Neuronal stem cell (in vitro differentiated cells): ENCODE measurements around the gene DAPK1.
A peak's percentile ranks its signal among the peaks of the same experiment; 100 is the strongest.

Experiments used
- DNase-seq: peaks from one replicate; pipeline ENCODE4 v3.0.0-alpha.2; 2013; ENCODE audit warnings: low spot score
- H2AFZ ChIP-seq: one replicate; pipeline ENCODE4 v1.6.1; 2013; ENCODE audit warnings: mild to moderate bottlenecking, low read length, inconsistent platforms
- H2AK5ac ChIP-seq: 2 replicates; pipeline ENCODE4 v1.6.1; 2013; ENCODE audit warnings: low read depth, mild to moderate bottlenecking, inconsistent platforms, low read length, moderate library complexity, mixed read lengths
- H2BK120ac ChIP-seq: 2 replicates; pipeline ENCODE4 v1.6.1; 2013; ENCODE audit warnings: low read depth, mild to moderate bottlenecking, inconsistent platforms, low read length, moderate library complexity, mixed read lengths
- H2BK12ac ChIP-seq: one replicate; pipeline ENCODE4 v1.6.1; 2013; ENCODE audit warnings: low read length, inconsistent platforms
- H2BK15ac ChIP-seq: 2 replicates; pipeline ENCODE4 v1.6.1; 2013; ENCODE audit warnings: mild to moderate bottlenecking, low read length, inconsistent platforms, mixed read lengths
- H2BK5ac ChIP-seq: one replicate; pipeline ENCODE4 v1.6.1; 2013; ENCODE audit warnings: inconsistent platforms, mild to moderate bottlenecking, low read length, moderate library complexity
- H3K14ac ChIP-seq: one replicate; pipeline ENCODE4 v1.6.1; 2013; ENCODE audit warnings: low read length, inconsistent platforms
- H3K18ac ChIP-seq: 2 replicates; pipeline ENCODE4 v1.6.1; 2013; ENCODE audit warnings: low read length, inconsistent platforms
- H3K23ac ChIP-seq: 2 replicates; pipeline ENCODE4 v1.6.1; 2013; ENCODE audit warnings: low read depth, mild to moderate bottlenecking, mixed read lengths, low read length, inconsistent platforms; ENCODE audit not compliant: poor library complexity
- H3K27ac ChIP-seq: replicated peaks from 3 replicates; pipeline ENCODE4 v1.5.1; 2013; ENCODE audit warnings: low read length, inconsistent platforms
- H3K27me3 ChIP-seq, 3 experiments: 2 replicates each; pipeline ENCODE4 v1.6.1; 2013; ENCODE audit warnings: low read length in 3 of 3, mild to moderate bottlenecking in 2 of 3, inconsistent platforms in 1 of 3, low read depth in 1 of 3, mixed read lengths in 1 of 3, moderate library complexity in 1 of 3; ENCODE audit not compliant: control insufficient read depth in 3 of 3, insufficient read depth in 3 of 3
- H3K36me3 ChIP-seq, 2 donors: replicated peaks in 1 of 2; 2 replicates each; pipeline ENCODE4 v1.6.1; 2013; ENCODE audit warnings: low read length in 2 of 2; ENCODE audit not compliant: control insufficient read depth in 2 of 2, insufficient read depth in 2 of 2
- H3K4ac ChIP-seq: 2 replicates; pipeline ENCODE4 v1.6.1; 2013; ENCODE audit warnings: inconsistent platforms, mild to moderate bottlenecking, low read length, moderate library complexity
- H3K4me1 ChIP-seq, 2 donors: 1 replicate in 1 of 2; 2 replicates in 1 of 2; pipeline ENCODE4 v1.6.1; 2013; ENCODE audit warnings: low read length in 2 of 2, low read depth in 1 of 2; ENCODE audit not compliant: control insufficient read depth in 2 of 2, insufficient read depth in 1 of 2
- H3K4me2 ChIP-seq: one replicate; pipeline ENCODE4 v1.6.1; 2013; ENCODE audit warnings: mild to moderate bottlenecking, low read length, inconsistent platforms; ENCODE audit not compliant: insufficient read depth, poor library complexity, severe bottlenecking
- H3K4me3 ChIP-seq, 2 donors: 2 replicates each; pipeline ENCODE4 v1.5.1; 2013; ENCODE audit warnings: low read length in 2 of 2, mild to moderate bottlenecking in 2 of 2, inconsistent platforms in 1 of 2, moderate library complexity in 1 of 2
- H3K79me1 ChIP-seq: one replicate; pipeline ENCODE4 v1.6.1; 2013; ENCODE audit warnings: low read depth, mild to moderate bottlenecking, inconsistent platforms, low read length, moderate library complexity
- H3K9ac ChIP-seq: one replicate; pipeline ENCODE4 v1.6.1; 2013; ENCODE audit warnings: mild to moderate bottlenecking, low read depth, low read length, inconsistent platforms; ENCODE audit not compliant: poor library complexity
- H3K9me3 ChIP-seq, 2 donors: replicated peaks in 1 of 2; 2 replicates each; pipeline versions ENCODE3 to v1.6.1; 2013; ENCODE audit warnings: low read length in 2 of 2, mild to moderate bottlenecking in 2 of 2, inconsistent platforms in 1 of 2, low read depth in 1 of 2, mixed read lengths in 1 of 2, moderate library complexity in 1 of 2; ENCODE audit not compliant: control insufficient read depth in 2 of 2, insufficient read depth in 1 of 2
- H4K8ac ChIP-seq: one replicate; pipeline ENCODE4 v1.6.1; 2013; ENCODE audit warnings: low read depth, mild to moderate bottlenecking, inconsistent platforms, low read length, moderate library complexity
- H4K91ac ChIP-seq: one replicate; pipeline ENCODE4 v1.6.1; 2013; ENCODE audit warnings: low read length, low read depth, mild to moderate bottlenecking, inconsistent platforms; ENCODE audit not compliant: poor library complexity
- WGBS, 2 donors: extraction: QIAGEN DNeasy Blood & Tissue Kit; methylation state at CpG; one replicate each; pipeline ENCODE4 v1.1.7; 2013; ENCODE audit warnings: missing lambda C conversion rate in 2 of 2, mixed read lengths in 1 of 2; ENCODE audit not compliant: insufficient read length in 2 of 2, insufficient replicate concordance in 1 of 2; ENCODE audit errors: extremely low coverage in 2 of 2; 5-methylcytosine and 5-hydroxymethylcytosine counted together

DAPK1 gene

DNA sequence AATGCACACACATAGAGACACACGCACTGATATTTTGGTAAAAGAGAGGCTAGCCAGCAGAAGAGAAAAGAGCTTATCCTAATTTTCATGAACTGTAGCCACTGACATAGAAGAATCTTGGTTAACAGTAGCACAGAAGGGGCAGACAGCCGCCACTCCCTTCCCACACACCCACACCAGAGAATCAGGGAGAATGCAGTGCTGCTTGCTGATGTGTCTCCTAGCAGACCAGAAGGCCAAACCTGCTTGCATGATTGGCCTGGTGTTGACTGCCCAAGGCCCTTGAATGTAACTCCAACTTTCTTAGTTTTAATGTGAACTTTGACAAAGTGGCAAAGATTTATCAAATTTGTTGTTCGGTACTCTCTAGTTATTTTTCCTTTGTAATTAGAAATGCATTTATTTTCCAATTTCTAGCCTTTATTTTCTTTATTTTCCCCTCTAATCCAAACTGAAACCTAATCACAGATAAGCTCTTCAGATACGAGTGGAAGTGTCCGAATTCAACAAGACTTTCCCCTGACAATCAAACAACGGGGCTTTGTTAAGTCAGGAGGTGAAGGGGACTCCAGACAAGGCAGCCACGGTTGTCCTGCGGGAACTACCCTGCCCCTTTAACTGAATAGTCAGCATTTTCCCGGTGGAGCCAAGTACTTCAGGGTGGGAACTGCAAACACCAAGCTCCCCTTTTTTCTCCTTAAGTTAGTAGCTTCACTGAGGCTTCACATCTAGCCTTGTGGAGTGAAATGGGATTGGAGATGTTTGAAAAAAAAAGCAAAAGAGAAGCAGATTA lies 146.3 kb downstream of the DAPK1 start:
- no peak overlapping the region for H3K23ac ChIP-seq
- no peak overlapping the region for H2BK12ac ChIP-seq
- no peaks in the 10 kb centered on the region for H3K9me3 ChIP-seq
- H3K27ac ChIP-seq, result peak overlapping the region; percentile 39
- peaks cover 2% of the 10 kb centered on the region for H3K79me1 ChIP-seq
- H3K4me1 ChIP-seq, result peaks cover 0 to 5% of the 10 kb centered on the region in 2 donors
- H3K36me3 ChIP-seq, result peaks cover 22 to 99% of the 10 kb centered on the region in 2 donors
- H2BK120ac ChIP-seq, result no peak overlapping the region
- no peak overlapping the region for H4K8ac ChIP-seq
- no peak overlapping the region for H3K14ac ChIP-seq
- no peak overlapping the region for H3K4ac ChIP-seq
- no peak overlapping the region for H3K4me3 ChIP-seq
- H3K9ac ChIP-seq, result no peak overlapping the region
- no peak overlapping the region for H2AK5ac ChIP-seq
- H4K91ac ChIP-seq, result no peak overlapping the region
- no peak overlapping the region for H2AFZ ChIP-seq
- H2BK5ac ChIP-seq, result no peak overlapping the region
- H2BK15ac ChIP-seq, result no peak overlapping the region
- no peak for DNase-seq
- peak overlapping the region; percentile 62 for H3K18ac ChIP-seq
- no peak overlapping the region for H3K4me2 ChIP-seq
- no peaks in the 10 kb centered on the region for H3K27me3 ChIP-seq
- no CpG with 5 or more reads among the region's 9 CpGs for WGBS, 2 donors

DNA sequence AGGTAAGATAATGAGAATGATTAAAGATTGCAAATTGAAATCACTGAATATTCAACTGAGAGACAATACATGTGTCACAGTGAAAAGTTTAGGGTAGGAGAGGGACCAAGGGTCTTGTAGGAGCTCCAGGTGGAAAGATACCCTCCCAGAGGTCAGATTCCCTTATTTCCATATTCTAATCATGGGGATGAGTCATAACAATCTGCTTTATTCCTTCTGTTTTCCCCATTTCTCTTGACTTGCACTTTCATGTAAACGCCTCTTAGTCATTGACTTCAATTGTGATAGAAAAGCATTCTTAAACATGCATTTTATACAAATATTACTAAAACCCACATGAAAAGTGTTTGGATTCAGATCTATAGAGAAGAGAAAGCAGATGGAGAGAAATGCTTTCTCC lies 147.0 kb downstream of the DAPK1 start:
- Histone ChIP-seq H3K27me3 (no peaks in the 10 kb centered on the region), H3K18ac (no peak overlapping the region), H3K23ac (no peak overlapping the region), H3K4me3 (no peak overlapping the region), H3K9ac (no peak overlapping the region), H3K9me3 (no peaks in the 10 kb centered on the region), H2BK5ac (no peak overlapping the region), H3K4ac (no peak overlapping the region), H3K27ac (peak overlapping the region; percentile 39), H3K4me1 (peaks cover 0 to 5% of the 10 kb centered on the region in 2 donors), H2BK12ac (no peak overlapping the region), H3K14ac (no peak overlapping the region), H2BK120ac (no peak overlapping the region), H3K79me1 (peaks cover 2% of the 10 kb centered on the region), H4K8ac (no peak overlapping the region), H3K36me3 (peaks cover 27 to 99% of the 10 kb centered on the region in 2 donors), H3K4me2 (no peak overlapping the region), H2AFZ (no peak overlapping the region), H4K91ac (no peak overlapping the region), H2AK5ac (no peak overlapping the region), H2BK15ac (no peak overlapping the region)
- no peak for DNase-seq
- no CpG with 5 or more reads among the region's 1 CpG for WGBS, 2 donors

DNA sequence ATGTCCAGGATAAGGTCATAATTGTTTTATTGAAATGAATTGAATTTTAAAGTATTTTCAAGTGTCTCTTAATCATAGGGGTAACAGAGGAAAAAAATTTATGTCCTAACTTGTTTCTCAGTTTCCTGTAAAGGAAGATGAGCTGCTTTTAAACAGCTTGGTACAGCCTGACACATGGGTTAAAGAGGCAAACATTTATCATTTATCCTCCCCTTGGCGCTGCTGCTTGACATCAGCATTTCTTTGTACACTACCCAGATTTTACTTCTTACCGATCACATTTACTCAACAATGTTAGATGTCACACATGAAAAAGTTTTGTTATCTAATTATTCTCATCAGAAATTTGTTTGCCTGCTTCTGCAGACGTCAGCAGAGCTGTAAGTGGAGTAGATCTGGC lies 148.9 kb downstream of the DAPK1 start:
- Histone ChIP-seq H3K18ac (no peak overlapping the region), H2AK5ac (no peak overlapping the region), H3K23ac (no peak overlapping the region), H2BK5ac (no peak overlapping the region), H2AFZ (no peak overlapping the region), H3K79me1 (peaks cover 1% of the 10 kb centered on the region), H4K91ac (no peak overlapping the region), H3K4ac (no peak overlapping the region), H2BK12ac (no peak overlapping the region), H2BK15ac (no peak overlapping the region), H3K9ac (no peak overlapping the region), H3K27ac (no peak overlapping the region), H2BK120ac (no peak overlapping the region), H3K4me1 (peaks cover 0 to 5% of the 10 kb centered on the region in 2 donors), H3K14ac (no peak overlapping the region), H3K36me3 (peaks cover 26 to 99% of the 10 kb centered on the region in 2 donors), H3K9me3 (no peaks in the 10 kb centered on the region), H4K8ac (no peak overlapping the region), H3K27me3 (no peaks in the 10 kb centered on the region), H3K4me2 (no peak overlapping the region), H3K4me3 (no peak overlapping the region)
- DNase-seq, result no peak
- no CpG with 5 or more reads among the region's 3 CpGs for WGBS, 2 donors

DNA sequence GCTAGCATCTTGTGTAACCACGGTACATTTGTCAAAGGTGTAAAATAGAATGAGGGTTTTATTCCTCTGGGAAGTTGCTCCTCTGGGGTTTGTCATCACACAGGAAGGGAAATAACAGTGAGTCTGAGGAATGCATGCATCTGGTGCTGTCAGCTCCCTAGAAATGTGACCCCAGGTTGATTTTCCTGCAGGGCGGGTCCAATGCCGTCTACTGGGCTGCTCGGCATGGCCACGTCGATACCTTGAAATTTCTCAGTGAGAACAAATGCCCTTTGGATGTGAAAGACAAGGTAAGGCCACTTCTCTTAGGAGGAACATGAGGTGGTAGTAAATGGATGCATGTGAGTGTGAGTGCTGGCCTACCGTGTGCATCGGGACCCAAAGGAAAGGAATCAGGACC lies 149.4 kb downstream of the DAPK1 start:
- no peak overlapping the region for H2AK5ac ChIP-seq
- H2BK12ac ChIP-seq, result no peak overlapping the region
- H3K23ac ChIP-seq, result no peak overlapping the region
- no peak overlapping the region for H2BK5ac ChIP-seq
- no CpG with 5 or more reads among the region's 8 CpGs for WGBS, 2 donors
- H3K18ac ChIP-seq, result no peak overlapping the region
- H3K36me3 ChIP-seq, result peaks cover 26 to 94% of the 10 kb centered on the region in 2 donors
- H3K27me3 ChIP-seq, result no peaks in the 10 kb centered on the region
- no peak overlapping the region for H4K8ac ChIP-seq
- H3K79me1 ChIP-seq, result peaks cover 1% of the 10 kb centered on the region
- DNase-seq, result no peak
- no peak overlapping the region for H2AFZ ChIP-seq
- no peak overlapping the region for H3K27ac ChIP-seq
- no peak overlapping the region for H4K91ac ChIP-seq
- H3K4me2 ChIP-seq, result no peak overlapping the region
- H3K4ac ChIP-seq, result no peak overlapping the region
- H3K14ac ChIP-seq, result no peak overlapping the region
- peaks cover 0 to 5% of the 10 kb centered on the region in 2 donors for H3K4me1 ChIP-seq
- no peaks in the 10 kb centered on the region for H3K9me3 ChIP-seq
- H2BK15ac ChIP-seq, result no peak overlapping the region
- H3K9ac ChIP-seq, result no peak overlapping the region
- H3K4me3 ChIP-seq, result no peak overlapping the region
- H2BK120ac ChIP-seq, result no peak overlapping the region
